Cardiac muscle cell (in vitro differentiated cells and primary cell): ENCODE measurements around the gene SMYD1. TPM values are rescaled to one million over a fixed set of nuclear protein-coding genes. Genes with fewer than 3 reads are reported as not detected.

Experiments used
- DNase-seq, 2 donors: peaks; one replicate each; pipeline versions ENCODE4 v3.0.0 to v3.0.0-alpha.2; 2010 to 2017; ENCODE audit warnings: low read depth in 1 of 2, low spot score in 1 of 2
- H3K27ac ChIP-seq: fragments of 200-600 bp; sonication (generic); 2 replicates; pipeline ENCODE4 v1.5.1; 2016
- H3K27me3 ChIP-seq: fragments of 200-600 bp; sonication (generic); 2 replicates; pipeline ENCODE4 v1.6.0; 2016; ENCODE audit warnings: control low read depth
- H3K36me3 ChIP-seq: fragments of 200-600 bp; sonication (generic); 2 replicates; pipeline ENCODE4 v1.5.1; 2016; ENCODE audit warnings: control low read depth
- H3K4me1 ChIP-seq: fragments of 200-600 bp; sonication (generic); 2 replicates; pipeline ENCODE4 v1.8.1; 2017; ENCODE audit warnings: low read depth, mild to moderate bottlenecking, mixed run types
- H3K4me3 ChIP-seq: fragments of 200-600 bp; sonication (generic); 2 replicates; pipeline ENCODE4 v1.5.1; 2016; ENCODE audit warnings: mild to moderate bottlenecking
- H3K9me3 ChIP-seq: fragments of 200-600 bp; sonication (generic); 2 replicates; pipeline ENCODE4 v1.5.1; 2017; ENCODE audit warnings: low read depth, mild to moderate bottlenecking, control low read depth
- CTCF ChIP-seq: IDR thresholded peaks from 2 replicates; pipeline ENCODE4 v1.5.1; 2012; ENCODE audit warnings: low read depth, mild to moderate bottlenecking, low read length
- polyA plus RNA-seq: library from polyadenylated mRNA; unstranded; fragments of >200 nt; fragmentation: Nextera tagmentation; extraction: Ambion mirVana; gene quantifications from 2 replicates; pipeline ENCODE4 v1.2.1, GENCODE V29; 2016
- total RNA-seq: library from RNA; depleted of rRNA; stranded (reverse); fragments of >200 nt; gene quantifications from 2 replicates; pipeline ENCODE4 v1.2.3, GENCODE V29; 2016

SMYD1 gene
- total and polyA plus RNA-seq, 2 experiments from 2014 or later, result 211 to 375 TPM

GRCh38 chr2:88081924-88082608 is 14.4 kb downstream of the SMYD1 start:
- TF ChIP-seq CTCF, result no peak
- H3K27me3 ChIP-seq, result no peaks in the 10 kb centered on the region
- H3K27ac ChIP-seq, result peak overlapping the region; percentile 79
- peak in 1 of 2 donors; percentile 62 for DNase-seq
- peaks cover 52% of the 10 kb centered on the region for H3K4me1 ChIP-seq
- no peak overlapping the region for H3K4me3 ChIP-seq
- H3K36me3 ChIP-seq, result peaks cover 22% of the 10 kb centered on the region
- no peaks in the 10 kb centered on the region for H3K9me3 ChIP-seq

DNA sequence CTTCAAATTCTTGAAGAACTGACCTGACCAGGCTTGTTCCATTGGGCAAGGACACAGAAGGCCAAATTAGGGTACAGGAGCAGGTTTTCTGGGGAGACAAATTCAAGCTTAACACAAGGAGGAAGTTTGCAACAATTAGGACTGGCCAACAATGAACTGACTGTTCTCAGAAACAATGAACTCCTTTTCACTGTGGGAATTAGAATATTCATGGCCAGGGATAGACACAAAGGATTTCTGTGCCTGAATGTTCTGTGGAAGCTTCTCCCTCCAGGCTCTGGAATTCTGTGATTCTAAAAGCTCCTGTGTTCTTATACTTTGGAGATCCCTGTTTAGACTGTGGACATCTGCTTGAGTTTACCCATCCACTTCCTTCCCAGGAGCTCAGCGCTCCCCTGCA is 15.2 kb downstream of the SMYD1 start:
- Histone ChIP-seq H3K4me3 (no peak overlapping the region), H3K36me3 (peaks cover 26% of the 10 kb centered on the region), H3K4me1 (peaks cover 45% of the 10 kb centered on the region), H3K9me3 (no peaks in the 10 kb centered on the region), H3K27ac (peak overlapping the region; percentile 79), H3K27me3 (no peaks in the 10 kb centered on the region)
- TF ChIP-seq CTCF, result no peak
- no peak for DNase-seq

GRCh38 chr2:88085099-88085498 is 17.5 kb downstream of the SMYD1 start:
- no peak for DNase-seq
- Histone ChIP-seq H3K27me3 (no peaks in the 10 kb centered on the region), H3K9me3 (no peaks in the 10 kb centered on the region), H3K36me3 (peaks cover 44% of the 10 kb centered on the region), H3K4me1 (peaks cover 26% of the 10 kb centered on the region), H3K27ac (peak overlapping the region; percentile 51), H3K4me3 (no peak overlapping the region)
- no peak for TF ChIP-seq CTCF

GRCh38 chr2:88085602-88086001 is 18.0 kb downstream of the SMYD1 start:
- H3K4me3 ChIP-seq, result no peak overlapping the region
- H3K9me3 ChIP-seq, result no peaks in the 10 kb centered on the region
- no peaks in the 10 kb centered on the region for H3K27me3 ChIP-seq
- no peak for DNase-seq
- H3K36me3 ChIP-seq, result peaks cover 47% of the 10 kb centered on the region
- no peak for TF ChIP-seq CTCF
- peak overlapping the region; percentile 51 for H3K27ac ChIP-seq
- peaks cover 21% of the 10 kb centered on the region for H3K4me1 ChIP-seq

DNA sequence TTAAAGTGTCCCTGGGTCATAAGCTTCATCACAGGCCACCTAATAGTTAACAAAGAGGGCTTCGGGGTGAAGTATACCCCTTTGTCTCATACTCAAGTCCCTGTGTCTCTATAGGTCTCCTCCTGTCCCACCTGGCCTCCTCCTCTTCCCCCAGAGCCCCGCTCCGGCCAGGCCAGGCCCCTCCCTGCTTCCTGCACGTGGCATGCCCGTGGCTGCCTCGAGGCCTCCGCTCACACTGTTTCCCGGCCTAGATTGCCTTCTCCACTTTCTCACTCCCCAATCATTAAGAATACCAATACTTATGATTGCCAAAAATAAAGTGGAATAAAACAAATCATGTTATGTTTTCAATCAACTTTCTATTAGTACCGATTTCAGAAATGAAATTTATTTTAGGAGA is 18.8 kb downstream of the SMYD1 start:
- H3K4me3 ChIP-seq, result no peak overlapping the region
- TF ChIP-seq CTCF, result no peak
- H3K27me3 ChIP-seq, result no peaks in the 10 kb centered on the region
- DNase-seq, result no peak
- peaks cover 47% of the 10 kb centered on the region for H3K36me3 ChIP-seq
- peak overlapping the region; percentile 51 for H3K27ac ChIP-seq
- H3K4me1 ChIP-seq, result peaks cover 15% of the 10 kb centered on the region
- H3K9me3 ChIP-seq, result no peaks in the 10 kb centered on the region
